ENCODE data around the gene EXOC3L4.
A peak's percentile ranks its signal among the peaks of the same experiment; 100 is the strongest.

EXOC3L4 gene

GRCh38 chr14:103073876-103074728, 20.4 kb upstream of the EXOC3L4 start:
- DNase-seq (ENCODE audit: low read depth in 1 of 2, low spot score in 1 of 2): no peak
- Histone ChIP-seq H3K4me3 (replicated peaks; ENCODE audit: insufficient read depth, low read length) (no peak overlapping the region), H3K27ac (replicated peaks) (no peak overlapping the region), H3K27me3 (ENCODE audit: insufficient read depth, poor library complexity, severe bottlenecking) (peaks cover 10% of the 10 kb centered on the region)
- TF ChIP-seq REST (IDR thresholded peaks at IDR 0.05; ENCODE audit: insufficient replicate concordance, low read depth): no peak
- TF ChIP-seq GABPA (IDR thresholded peaks at IDR 0.05; ENCODE audit: low read depth): no peak
- no peak for TF ChIP-seq SPI1 (IDR thresholded peaks at IDR 0.05; ENCODE audit: borderline replicate concordance, low read depth)
- TF ChIP-seq POLR2AphosphoS5 (IDR thresholded peaks at IDR 0.05; ENCODE audit: low read depth): no peak
- no peak for TF ChIP-seq CTCF (IDR thresholded peaks at IDR 0.05; ENCODE audit: insufficient read depth, low read length)

- TF ChIP-seq SPI1 (IDR thresholded peaks at IDR 0.05; ENCODE audit: borderline replicate concordance, low read depth) (no peak), GABPA (IDR thresholded peaks at IDR 0.05; ENCODE audit: low read depth) (no peak), REST (IDR thresholded peaks at IDR 0.05; ENCODE audit: insufficient replicate concordance, low read depth) (no peak), POLR2AphosphoS5 (IDR thresholded peaks at IDR 0.05; ENCODE audit: low read depth) (no peak), CTCF (IDR thresholded peaks at IDR 0.05; ENCODE audit: insufficient read depth, low read length) (no peak)
- Histone ChIP-seq H3K27ac (replicated peaks) (no peak overlapping the region), H3K4me3 (replicated peaks; ENCODE audit: insufficient read depth, low read length) (no peak overlapping the region), H3K27me3 (ENCODE audit: insufficient read depth, poor library complexity, severe bottlenecking) (peaks cover 10% of the 10 kb centered on the region)
- DNase-seq (ENCODE audit: low read depth in 1 of 2, low spot score in 1 of 2): no peak
These were observed 19.7 kb upstream of the EXOC3L4 start for GRCh38 chr14:103074729-103075367.

GRCh38 chr14:103078420-103078749, 16.1 kb upstream of the EXOC3L4 start:
- DNase-seq (ENCODE audit: low read depth in 1 of 2, low spot score in 1 of 2): peak; percentile 67 to 82
- H3K27me3 ChIP-seq (ENCODE audit: insufficient read depth, poor library complexity, severe bottlenecking): peaks cover 10% of the 10 kb centered on the region
- TF ChIP-seq REST (IDR thresholded peaks at IDR 0.05; ENCODE audit: insufficient replicate concordance, low read depth): no peak
- TF ChIP-seq GABPA (IDR thresholded peaks at IDR 0.05; ENCODE audit: low read depth): no peak
- TF ChIP-seq CTCF (IDR thresholded peaks at IDR 0.05; ENCODE audit: insufficient read depth, low read length): peak; percentile 91
- peak; percentile 37; the same call in 1 of the 2 replicates for TF ChIP-seq POLR2AphosphoS5 (IDR thresholded peaks at IDR 0.05; ENCODE audit: low read depth)
- H3K4me3 ChIP-seq (replicated peaks; ENCODE audit: insufficient read depth, low read length): no peak overlapping the region
- H3K27ac ChIP-seq (replicated peaks): no peak overlapping the region

Measured in HL-60 (cell line).